Right lobe of liver (tissue), 6 donors: ENCODE results near the gene EXOSC1. TPM values are rescaled to one million over a fixed set of nuclear protein-coding genes. Genes with fewer than 3 reads are reported as not detected.

ENCODE experiments used
- ATAC-seq, 4 donors: fragments of 200-7000 bp; cut with Tn5 transposase; one replicate each; pipeline ENCODE4 v1.9.1; 2020; ENCODE audit warnings: mild to moderate bottlenecking in 4 of 4, moderate library complexity in 4 of 4
- DNase-seq, 3 donors: peaks; one replicate each; pipeline ENCODE4 v3.0.0-alpha.2; 2020
- H3K27ac ChIP-seq, 3 donors: fragments of 200-600 bp; one replicate each; pipeline ENCODE4 v1.8.0; 2022
- H3K27me3 ChIP-seq, 2 donors: fragments of 200-600 bp; one replicate each; pipeline ENCODE4 v1.8.0; 2022
- H3K36me3 ChIP-seq, 4 donors: fragments of 200-600 bp; sonication (generic) in 1 of 4; one replicate each; pipeline versions ENCODE4 v1.5.1 to v1.8.0; 2017 to 2022; ENCODE audit warnings: control low read depth in 1 of 4
- H3K4me1 ChIP-seq, 4 donors: fragments of 200-600 bp; sonication (generic) in 1 of 4; one replicate each; pipeline versions ENCODE4 v1.5.1 to v1.8.0; 2017 to 2022; ENCODE audit warnings: control low read depth in 1 of 4
- H3K4me3 ChIP-seq, 3 donors: fragments of 200-600 bp; one replicate each; pipeline ENCODE4 v1.8.0; 2022
- H3K9me3 ChIP-seq, 4 donors: fragments of 200-600 bp; sonication (generic) in 1 of 4; one replicate each; pipeline versions ENCODE4 v1.5.1 to v1.8.0; 2017 to 2022; ENCODE audit warnings: control low read depth in 1 of 4
- POLR2A ChIP-seq: fragments of 450-650 bp; IDR thresholded peaks from one replicate; pipeline ENCODE4 v1.6.1; 2017; ENCODE audit warnings: antibody characterized with exemption, mild to moderate bottlenecking
- WGBS: methylation state at CpG from one replicate; pipeline ENCODE4 v1.1.6; 2018; ENCODE audit warnings: low coverage, low lambda C conversion rate; ENCODE audit not compliant: insufficient coverage; ENCODE audit errors: missing lambda C conversion rate; 5-methylcytosine and 5-hydroxymethylcytosine counted together
- intact Hi-C, 2 donors: fragments of 100-400 bp; cut with DNase I; formaldehyde crosslinking; loops; one replicate each; pipeline versions ENCODE4 v1.11.2 to v1.14.1; 2022
- total RNA-seq, 6 experiments: library from RNA; depleted of rRNA in 2 of 6; stranded (reverse); fragments of >200 nt in 2 of 6; fragmentation: NEBNext Ultra II Directional in 3 of 6; extraction: Animal tissue kit (Norgen Biotek cat#: 25700) in 3 of 6; gene quantifications; one replicate each; pipeline versions ENCODE4 v1.1.0 to v1.2.4, GENCODE V29; 2016 to 2023
- TF ChIP-seq, protein P1 (sequence below), 4 donors: fragments of 200-600 bp in 3 of 4; fragments of 450-650 bp in 1 of 4; IDR thresholded peaks; one replicate each; pipeline versions ENCODE4 v1.5.1 to v1.8.0; 2016 to 2022; ENCODE audit warnings: antibody characterized with exemption in 4 of 4, mild to moderate bottlenecking in 2 of 4
- donor health status: DM: no; HTN: yes; CAD: no.
- donor health status: DM: no; HTN: no; CAD: no.
- donor health status: DM: no; HTN: no; CAD: no.
- donor health status: DM: no; HTN: yes; CAD: no.
- donor health status: DM: no; HTN: yes; CAD: no.

EXOSC1 gene
- total RNA-seq, 6 experiments from 2014 or later, result 9.2 to 19.1 (median 11.8) TPM

DNA sequence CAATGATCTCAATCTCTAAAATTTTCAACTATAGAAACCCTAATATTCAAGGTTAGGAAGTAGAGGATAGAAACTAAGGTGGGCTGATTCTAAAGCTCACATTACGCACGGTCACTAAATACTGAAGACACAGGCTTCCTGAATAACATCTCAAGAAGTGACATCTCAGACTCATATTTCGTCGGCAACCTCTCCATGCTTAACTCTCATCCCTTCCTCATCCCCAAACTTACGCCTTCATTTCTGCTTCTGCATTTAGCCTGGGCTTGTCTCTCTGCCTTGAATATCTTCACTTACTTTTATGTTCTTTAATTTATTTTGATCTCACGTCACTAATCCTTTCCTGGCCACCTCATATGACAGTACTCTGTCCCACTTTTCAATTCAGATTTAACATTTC, 10.6 kb downstream of the EXOSC1 start:
- DNase-seq, result no peak

GRCh38 chr10:97434557-97434956, 11.2 kb downstream of the EXOSC1 start:
- TF ChIP-seq, protein P1, sequence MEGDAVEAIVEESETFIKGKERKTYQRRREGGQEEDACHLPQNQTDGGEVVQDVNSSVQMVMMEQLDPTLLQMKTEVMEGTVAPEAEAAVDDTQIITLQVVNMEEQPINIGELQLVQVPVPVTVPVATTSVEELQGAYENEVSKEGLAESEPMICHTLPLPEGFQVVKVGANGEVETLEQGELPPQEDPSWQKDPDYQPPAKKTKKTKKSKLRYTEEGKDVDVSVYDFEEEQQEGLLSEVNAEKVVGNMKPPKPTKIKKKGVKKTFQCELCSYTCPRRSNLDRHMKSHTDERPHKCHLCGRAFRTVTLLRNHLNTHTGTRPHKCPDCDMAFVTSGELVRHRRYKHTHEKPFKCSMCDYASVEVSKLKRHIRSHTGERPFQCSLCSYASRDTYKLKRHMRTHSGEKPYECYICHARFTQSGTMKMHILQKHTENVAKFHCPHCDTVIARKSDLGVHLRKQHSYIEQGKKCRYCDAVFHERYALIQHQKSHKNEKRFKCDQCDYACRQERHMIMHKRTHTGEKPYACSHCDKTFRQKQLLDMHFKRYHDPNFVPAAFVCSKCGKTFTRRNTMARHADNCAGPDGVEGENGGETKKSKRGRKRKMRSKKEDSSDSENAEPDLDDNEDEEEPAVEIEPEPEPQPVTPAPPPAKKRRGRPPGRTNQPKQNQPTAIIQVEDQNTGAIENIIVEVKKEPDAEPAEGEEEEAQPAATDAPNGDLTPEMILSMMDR (IDR thresholded peaks at IDR 0.05), result no peak
- TF ChIP-seq POLR2A, result no peak
- ATAC-seq, result no peak
- peaks cover 0 to 71% (median 25%) of the 10 kb centered on the region in 4 donors for H3K36me3 ChIP-seq
- no peaks in the 10 kb centered on the region for H3K27me3 ChIP-seq
- WGBS, result no CpG with 5 or more reads among the region's 1 CpG
- H3K27ac ChIP-seq, result no peak overlapping the region
- DNase-seq, result no peak
- intact Hi-C loops, result no loop called here
- H3K4me1 ChIP-seq, result peaks cover 0 to 6% (median 3%) of the 10 kb centered on the region in 4 donors
- H3K9me3 ChIP-seq, result no peaks in the 10 kb centered on the region
- no peak overlapping the region for H3K4me3 ChIP-seq

More for the DNA sequence above, 10.6 kb downstream of the EXOSC1 start:
- Histone ChIP-seq H3K4me1 (no peaks in the 10 kb centered on the region), H3K4me3 (no peak overlapping the region), H3K27ac (no peak overlapping the region), H3K36me3 (peaks cover 0 to 67% (median 25%) of the 10 kb centered on the region in 4 donors), H3K9me3 (no peaks in the 10 kb centered on the region), H3K27me3 (no peaks in the 10 kb centered on the region)
- intact Hi-C loops, result no loop called here
- no peak for TF ChIP-seq POLR2A
- TF ChIP-seq, protein P1 (IDR thresholded peaks at IDR 0.05), result no peak
- no peak for ATAC-seq
- WGBS, result 93% methylated on average over 6 of the region's 6 CpGs

- no peaks in the 10 kb centered on the region for H3K9me3 ChIP-seq
- H3K4me1 ChIP-seq, result peaks cover 0 to 9% (median 3%) of the 10 kb centered on the region in 4 donors
- H3K4me3 ChIP-seq, result no peak overlapping the region
- no peak overlapping the region for H3K27ac ChIP-seq
- intact Hi-C loops, result no loop called here
- H3K27me3 ChIP-seq, result no peaks in the 10 kb centered on the region
- no peak for TF ChIP-seq POLR2A
- TF ChIP-seq, protein P1 (IDR thresholded peaks at IDR 0.05), result no peak
- DNase-seq (no peak), ATAC-seq (peak in 1 of 4 donors; percentile 15)
- peaks cover 0 to 70% (median 24%) of the 10 kb centered on the region in 4 donors for H3K36me3 ChIP-seq
Observed at GRCh38 chr10:97434055-97434454, 11.8 kb downstream of the EXOSC1 start.

- intact Hi-C loops, result no loop called here
- ATAC-seq (no peak), DNase-seq (no peak)
- Histone ChIP-seq H3K4me3 (no peak overlapping the region), H3K9me3 (no peaks in the 10 kb centered on the region), H3K27me3 (no peaks in the 10 kb centered on the region), H3K4me1 (peaks cover 0 to 32% (median 11%) of the 10 kb centered on the region in 4 donors), H3K36me3 (peaks cover 0 to 31% (median 10%) of the 10 kb centered on the region in 4 donors), H3K27ac (peak overlapping the region in 1 of 3 donors; percentile 96)
- WGBS, result 37% methylated on average over 4 of the region's 4 CpGs
- TF ChIP-seq POLR2A, result no peak
- TF ChIP-seq, protein P1 (IDR thresholded peaks at IDR 0.05), result no peak
Observed at GRCh38 chr10:97428572-97428981, 17.2 kb downstream of the EXOSC1 start.
